GM12878 (cell line): ENCODE results near the gene CHCHD3. TPM values are rescaled to one million over a fixed set of nuclear protein-coding genes. Genes with fewer than 3 reads are reported as not detected.

Experiments used
- ATAC-seq: fragments of 200-7000 bp; cut with Tn5 transposase; 3 replicates; pipeline ENCODE4 v1.9.1; 2020; ENCODE audit warnings: mild to moderate bottlenecking, moderate library complexity
- BruUV-seq: library from RNA; stranded (reverse); fragments of 400-500 nt; replicated peaks from 2 replicates; lab custom pipeline; 2021; lab: Mats Ljungman, UMichigan
- CTCF ChIA-PET: fragments of 300-600 bp; sonication (Branson Sonifier 250); formaldehyde crosslinking; extraction: SDS; loops from one replicate; lab custom pipeline; 2021; ENCODE audit warnings: inconsistent platforms; lab: Yijun Ruan, JAX
- POLR2A ChIA-PET: fragments of 350-600 bp; formaldehyde crosslinking; extraction: SDS; loops from one replicate; lab custom pipeline; 2021; ENCODE audit warnings: inconsistent platforms; lab: Charles Lee
- RAD21 ChIA-PET: fragments of 300-600 bp; sonication (Branson Sonifier 250); formaldehyde crosslinking; loops from one replicate; lab custom pipeline; 2023; ENCODE audit warnings: antibody characterized with exemption; ENCODE audit not compliant: unreplicated experiment; lab: Charles Lee
- SMC1A ChIA-PET: fragments of 300-600 bp; sonication (Branson Sonifier 250); formaldehyde crosslinking; loops from one replicate; lab custom pipeline; 2023; ENCODE audit not compliant: unreplicated experiment, uncharacterized antibody; lab: Charles Lee
- DNase-seq: peaks from one replicate; pipeline ENCODE4 v3.0.0-alpha.2; 2011; ENCODE audit warnings: low read depth, low spot score
- FAIRE-seq: peaks from 3 replicates; lab custom pipeline; 2011; peaks lifted over from hg19 to GRCh38; lab: Jason Lieb, UNC
- H2AFZ ChIP-seq: 2 replicates; pipeline ENCODE4 v1.6.0; 2011; ENCODE audit warnings: low read depth, low read length, control low read depth; ENCODE audit not compliant: control insufficient read depth
- H3K27ac ChIP-seq: 2 replicates; pipeline ENCODE4 v1.5.1; 2011; ENCODE audit warnings: control low read depth; ENCODE audit not compliant: control insufficient read depth, insufficient read depth
- H3K27me3 ChIP-seq, 2 experiments: replicated peaks in 1 of 2; 2 replicates each; pipeline versions ENCODE4 v1.6.0 to v1.6.1; 2011; ENCODE audit warnings: low read length in 1 of 2; ENCODE audit not compliant: control insufficient read depth in 2 of 2, insufficient read depth in 2 of 2
- H3K36me3 ChIP-seq, 2 experiments: 2 replicates each; pipeline ENCODE4 v1.5.1; 2011; ENCODE audit warnings: low read length in 1 of 2; ENCODE audit not compliant: control insufficient read depth in 2 of 2, insufficient read depth in 2 of 2
- H3K4me1 ChIP-seq: 2 replicates; pipeline ENCODE4 v1.6.1; 2011; ENCODE audit warnings: mild to moderate bottlenecking, low read length, moderate library complexity, mixed read lengths; ENCODE audit not compliant: control insufficient read depth, insufficient read depth
- H3K4me2 ChIP-seq: 2 replicates; pipeline ENCODE4 v1.6.0; 2011; ENCODE audit warnings: control low read depth; ENCODE audit not compliant: control insufficient read depth, insufficient read depth
- H3K4me3 ChIP-seq: fragments of 200-600 bp; sonication (generic); 2 replicates; pipeline ENCODE4 v1.5.1; 2016
- H3K79me2 ChIP-seq: 2 replicates; pipeline ENCODE4 v1.6.0; 2011; ENCODE audit warnings: low read length; ENCODE audit not compliant: control insufficient read depth, insufficient read depth
- H3K9ac ChIP-seq: 2 replicates; pipeline ENCODE4 v1.8.0; 2011; ENCODE audit warnings: low read length, control low read depth, mixed read lengths; ENCODE audit not compliant: control insufficient read depth, insufficient read depth
- H3K9me3 ChIP-seq: replicated peaks from 3 replicates; pipeline ENCODE4 v1.5.1; 2011; ENCODE audit warnings: mild to moderate bottlenecking, low read length; ENCODE audit not compliant: control insufficient read depth, insufficient read depth
- H4K20me1 ChIP-seq: 2 replicates; pipeline ENCODE4 v1.6.0; 2011; ENCODE audit not compliant: control insufficient read depth, insufficient read depth
- CBX3 ChIP-seq: fragments of 200-600 bp; sonication (generic); IDR thresholded peaks from 2 replicates; pipeline ENCODE4 v1.6.1; 2016; ENCODE audit warnings: low read depth, borderline replicate concordance
- NFIC ChIP-seq: IDR thresholded peaks from 2 replicates; pipeline ENCODE4 v1.6.1; 2012; ENCODE audit warnings: low read depth, mild to moderate bottlenecking, inconsistent platforms, low read length, moderate library complexity
- SKIL ChIP-seq: fragments of 450-650 bp; IDR thresholded peaks from 2 replicates; pipeline ENCODE4 v1.6.1; 2017; ENCODE audit warnings: mild to moderate bottlenecking, low read depth, inconsistent platforms; ENCODE audit not compliant: poor library complexity, severe bottlenecking
- SREBF1 ChIP-seq: IDR thresholded peaks from 2 replicates; pipeline ENCODE4 v1.6.1; 2012; ENCODE audit warnings: mild to moderate bottlenecking, low read length
- TARDBP ChIP-seq: IDR thresholded peaks from 2 replicates; pipeline ENCODE4 v1.6.1; 2016; ENCODE audit warnings: borderline replicate concordance
- YBX1 ChIP-seq: fragments of 450-650 bp; IDR thresholded peaks from 2 replicates; pipeline ENCODE4 v1.6.1; 2016; ENCODE audit warnings: antibody characterized with exemption
- WGBS: methylation state at CpG from one replicate; pipeline ENCODE4 v1.1.6; 2016; ENCODE audit warnings: low lambda C conversion rate; ENCODE audit not compliant: insufficient replicate concordance, insufficient coverage; ENCODE audit errors: missing lambda C conversion rate; 5-methylcytosine and 5-hydroxymethylcytosine counted together
- in situ Hi-C: fragments of 300-500 bp; cut with MboI; formaldehyde crosslinking; loops from 9 replicates; pipeline ENCODE4 v1.14.3; 2018; ENCODE audit warnings: mixed read lengths
- intact Hi-C: fragments of 100-400 bp; cut with micrococcal nuclease; formaldehyde crosslinking; loops from one replicate; pipeline ENCODE4 v1.14.2; 2022; ENCODE audit not compliant: unreplicated experiment
- polyA plus RNA-seq, 11 experiments: library from polyadenylated mRNA; depleted of rRNA in 4 of 11; unstranded in 6 of 11; stranded (reverse) in 5 of 11; fragments of >200 nt; fragmentation: Nextera tagmentation in 4 of 11; fragmentation: Illumina TruSeq in 1 of 11; extraction: Ambion mirVana in 4 of 11; extraction: Trizol in 1 of 11; gene quantifications; 1 replicate in 1 of 11; 2 replicates in 10 of 11; pipeline versions ENCODE4 v1.2.1 to v1.2.3, GENCODE V29; 2011 to 2016; ENCODE audit warnings: inconsistent platforms in 2 of 11, missing spikeins in 2 of 11, low read depth in 1 of 11
- total RNA-seq, 4 experiments: library from RNA; depleted of rRNA in 3 of 4; stranded (reverse); fragments of >200 nt in 3 of 4; fragmentation: Illumina TruSeq in 1 of 4; extraction: Trizol in 1 of 4; gene quantifications; 2 replicates each; pipeline versions ENCODE4 v1.2.1 to v1.2.3, GENCODE V29; 2013 to 2021
- TF ChIP-seq, protein P1 (sequence below): fragments of 450-650 bp; IDR thresholded peaks from 2 replicates; pipeline ENCODE4 v1.6.1; 2017; ENCODE audit warnings: low read depth, mild to moderate bottlenecking, moderate library complexity
- TF ChIP-seq, protein P2 (sequence below): IDR thresholded peaks from 2 replicates; pipeline ENCODE4 v1.6.1; 2011; ENCODE audit warnings: low read depth, low read length, improper control_type of control experiment, borderline replicate concordance
- TF ChIP-seq, protein P3 (sequence below): fragments of 450-650 bp; IDR thresholded peaks from 2 replicates; pipeline ENCODE4 v1.6.1; 2017; ENCODE audit warnings: mild to moderate bottlenecking, moderate library complexity

The CHCHD3 gene
- total and polyA plus RNA-seq, 10 of the 15 experiments (the other 5 are each of a cell fraction or from before 2014, with no cell fraction given) = 38.3 to 178 (median 96.2) TPM

DNA sequence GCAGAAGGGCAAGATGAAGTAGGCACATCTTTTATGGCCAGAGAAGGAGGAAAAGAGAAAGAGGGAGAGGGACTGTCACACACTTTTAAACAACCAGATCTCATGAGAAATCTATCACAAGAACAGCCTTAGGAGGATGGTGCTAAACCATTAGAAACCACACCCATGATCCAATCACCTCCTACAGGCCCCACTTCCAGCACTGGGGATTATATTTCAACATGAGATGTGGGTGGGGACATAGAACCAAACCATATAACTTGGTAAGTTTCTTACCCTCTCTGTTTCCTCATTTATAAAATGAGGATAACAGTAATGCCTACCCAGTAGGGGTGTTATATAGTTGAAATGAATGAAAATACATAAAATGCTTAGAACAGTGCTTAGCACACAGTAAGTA, 66.0 kb downstream of the CHCHD3 start:
- ATAC-seq = no peak
- Histone ChIP-seq H3K79me2 (peaks cover 3% of the 10 kb centered on the region), H2AFZ (no peak overlapping the region), H3K4me1 (no peaks in the 10 kb centered on the region), H3K27me3 (no peaks in the 10 kb centered on the region), H3K9me3 (no peaks in the 10 kb centered on the region; the same call in 2 of the 3 replicates), H3K27ac (no peak overlapping the region), H4K20me1 (no peaks in the 10 kb centered on the region), H3K4me3 (no peak overlapping the region), H3K9ac (no peak overlapping the region), H3K4me2 (no peak overlapping the region), H3K36me3 (no peaks in the 10 kb centered on the region)
- ChIA-PET CTCF (no interaction called here), POLR2A (no interaction called here), SMC1A (interaction anchor here (0.8 kb wide), 1 partner anchor 125 kb away, joined by 3 read pairs; no protein-coding TSS in a partner anchor), RAD21 (no interaction called here)
- TF ChIP-seq, protein P1, sequence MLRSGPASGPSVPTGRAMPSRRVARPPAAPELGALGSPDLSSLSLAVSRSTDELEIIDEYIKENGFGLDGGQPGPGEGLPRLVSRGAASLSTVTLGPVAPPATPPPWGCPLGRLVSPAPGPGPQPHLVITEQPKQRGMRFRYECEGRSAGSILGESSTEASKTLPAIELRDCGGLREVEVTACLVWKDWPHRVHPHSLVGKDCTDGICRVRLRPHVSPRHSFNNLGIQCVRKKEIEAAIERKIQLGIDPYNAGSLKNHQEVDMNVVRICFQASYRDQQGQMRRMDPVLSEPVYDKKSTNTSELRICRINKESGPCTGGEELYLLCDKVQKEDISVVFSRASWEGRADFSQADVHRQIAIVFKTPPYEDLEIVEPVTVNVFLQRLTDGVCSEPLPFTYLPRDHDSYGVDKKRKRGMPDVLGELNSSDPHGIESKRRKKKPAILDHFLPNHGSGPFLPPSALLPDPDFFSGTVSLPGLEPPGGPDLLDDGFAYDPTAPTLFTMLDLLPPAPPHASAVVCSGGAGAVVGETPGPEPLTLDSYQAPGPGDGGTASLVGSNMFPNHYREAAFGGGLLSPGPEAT = no peak
- TF ChIP-seq TARDBP = no peak
- TF ChIP-seq, protein P2, sequence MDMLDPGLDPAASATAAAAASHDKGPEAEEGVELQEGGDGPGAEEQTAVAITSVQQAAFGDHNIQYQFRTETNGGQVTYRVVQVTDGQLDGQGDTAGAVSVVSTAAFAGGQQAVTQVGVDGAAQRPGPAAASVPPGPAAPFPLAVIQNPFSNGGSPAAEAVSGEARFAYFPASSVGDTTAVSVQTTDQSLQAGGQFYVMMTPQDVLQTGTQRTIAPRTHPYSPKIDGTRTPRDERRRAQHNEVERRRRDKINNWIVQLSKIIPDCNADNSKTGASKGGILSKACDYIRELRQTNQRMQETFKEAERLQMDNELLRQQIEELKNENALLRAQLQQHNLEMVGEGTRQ = no peak
- no peak for TF ChIP-seq NFIC
- TF ChIP-seq SREBF1 = no peak
- DNase-seq = no peak
- in situ Hi-C loops (no loop called here), intact Hi-C loops (no loop called here)
- no peak for FAIRE-seq
- BruUV-seq = no TSS peak

DNA sequence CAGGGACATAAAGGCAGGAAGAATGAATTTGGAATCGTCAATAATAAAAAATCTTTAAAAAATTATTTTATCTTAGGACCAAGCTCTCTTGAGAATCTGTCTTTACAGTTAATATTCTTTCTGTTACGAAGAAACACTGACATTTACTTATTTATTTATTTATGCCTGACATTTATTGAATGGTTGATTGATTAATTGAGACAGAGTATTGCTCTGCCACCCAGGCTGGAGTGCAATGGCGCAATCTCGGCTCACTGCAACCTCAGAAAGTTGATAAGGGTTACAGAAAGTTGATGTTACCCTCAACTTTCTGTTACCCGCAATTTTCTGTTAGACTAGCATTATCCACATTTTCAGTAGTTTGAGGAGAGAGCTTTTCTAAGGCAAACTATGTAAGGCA, 70.1 kb downstream of the CHCHD3 start:
- POLR2A ChIA-PET = no interaction called here
- peaks cover 2% of the 10 kb centered on the region; the same call in 2 of the 3 replicates for H3K9me3 ChIP-seq
- CTCF ChIA-PET = interaction anchor here (1.9 kb wide), 1 partner anchor 10 kb away, joined by 5 read pairs; no protein-coding TSS in a partner anchor
- no peak for DNase-seq
- H3K27me3 ChIP-seq = no peaks in the 10 kb centered on the region
- H3K4me2 ChIP-seq = no peak overlapping the region
- no peak overlapping the region for H2AFZ ChIP-seq
- no peaks in the 10 kb centered on the region for H4K20me1 ChIP-seq
- intact Hi-C loops (no loop called here), in situ Hi-C loops (no loop called here)
- RAD21 ChIA-PET = no interaction called here
- ATAC-seq = no peak
- H3K27ac ChIP-seq = no peak overlapping the region
- H3K36me3 ChIP-seq = no peaks in the 10 kb centered on the region
- SMC1A ChIA-PET = interaction anchor here (0.8 to 1.4 kb wide), 4 partner anchors 16 to 90 kb away, joined by 3 read pairs; no protein-coding TSS in a partner anchor
- H3K4me1 ChIP-seq = no peaks in the 10 kb centered on the region
- no TSS peak for BruUV-seq
- no peak overlapping the region for H3K4me3 ChIP-seq
- FAIRE-seq = no peak
- H3K79me2 ChIP-seq = peaks cover 8% of the 10 kb centered on the region
- no peak overlapping the region for H3K9ac ChIP-seq
- 93% methylated on average over 5 of the region's 5 CpGs for WGBS
- TF ChIP-seq, protein P3, sequence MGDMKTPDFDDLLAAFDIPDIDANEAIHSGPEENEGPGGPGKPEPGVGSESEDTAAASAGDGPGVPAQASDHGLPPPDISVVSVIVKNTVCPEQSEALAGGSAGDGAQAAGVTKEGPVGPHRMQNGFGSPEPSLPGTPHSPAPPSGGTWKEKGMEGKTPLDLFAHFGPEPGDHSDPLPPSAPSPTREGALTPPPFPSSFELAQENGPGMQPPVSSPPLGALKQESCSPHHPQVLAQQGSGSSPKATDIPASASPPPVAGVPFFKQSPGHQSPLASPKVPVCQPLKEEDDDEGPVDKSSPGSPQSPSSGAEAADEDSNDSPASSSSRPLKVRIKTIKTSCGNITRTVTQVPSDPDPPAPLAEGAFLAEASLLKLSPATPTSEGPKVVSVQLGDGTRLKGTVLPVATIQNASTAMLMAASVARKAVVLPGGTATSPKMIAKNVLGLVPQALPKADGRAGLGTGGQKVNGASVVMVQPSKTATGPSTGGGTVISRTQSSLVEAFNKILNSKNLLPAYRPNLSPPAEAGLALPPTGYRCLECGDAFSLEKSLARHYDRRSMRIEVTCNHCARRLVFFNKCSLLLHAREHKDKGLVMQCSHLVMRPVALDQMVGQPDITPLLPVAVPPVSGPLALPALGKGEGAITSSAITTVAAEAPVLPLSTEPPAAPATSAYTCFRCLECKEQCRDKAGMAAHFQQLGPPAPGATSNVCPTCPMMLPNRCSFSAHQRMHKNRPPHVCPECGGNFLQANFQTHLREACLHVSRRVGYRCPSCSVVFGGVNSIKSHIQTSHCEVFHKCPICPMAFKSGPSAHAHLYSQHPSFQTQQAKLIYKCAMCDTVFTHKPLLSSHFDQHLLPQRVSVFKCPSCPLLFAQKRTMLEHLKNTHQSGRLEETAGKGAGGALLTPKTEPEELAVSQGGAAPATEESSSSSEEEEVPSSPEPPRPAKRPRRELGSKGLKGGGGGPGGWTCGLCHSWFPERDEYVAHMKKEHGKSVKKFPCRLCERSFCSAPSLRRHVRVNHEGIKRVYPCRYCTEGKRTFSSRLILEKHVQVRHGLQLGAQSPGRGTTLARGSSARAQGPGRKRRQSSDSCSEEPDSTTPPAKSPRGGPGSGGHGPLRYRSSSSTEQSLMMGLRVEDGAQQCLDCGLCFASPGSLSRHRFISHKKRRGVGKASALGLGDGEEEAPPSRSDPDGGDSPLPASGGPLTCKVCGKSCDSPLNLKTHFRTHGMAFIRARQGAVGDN = no peak
- no peak for TF ChIP-seq YBX1
- TF ChIP-seq CBX3 = no peak
- TF ChIP-seq SKIL = no peak
